CD4-positive, alpha-beta T cell treated with Interleukin-17A for 1 hour (primary cell): ENCODE data around the gene DMAC2L.
A peak's percentile ranks its signal among the peaks of the same experiment; 100 is the strongest.
"Not testable (repeated sequence)": the region's sequence is repeated elsewhere in the genome, so short reads cannot be mapped to it uniquely, and the experiment has no call there.

ENCODE experiments used
- DNase-seq: peaks from one replicate; pipeline ENCODE4 v3.0.0-alpha.2; 2020

The DMAC2L gene

DNA sequence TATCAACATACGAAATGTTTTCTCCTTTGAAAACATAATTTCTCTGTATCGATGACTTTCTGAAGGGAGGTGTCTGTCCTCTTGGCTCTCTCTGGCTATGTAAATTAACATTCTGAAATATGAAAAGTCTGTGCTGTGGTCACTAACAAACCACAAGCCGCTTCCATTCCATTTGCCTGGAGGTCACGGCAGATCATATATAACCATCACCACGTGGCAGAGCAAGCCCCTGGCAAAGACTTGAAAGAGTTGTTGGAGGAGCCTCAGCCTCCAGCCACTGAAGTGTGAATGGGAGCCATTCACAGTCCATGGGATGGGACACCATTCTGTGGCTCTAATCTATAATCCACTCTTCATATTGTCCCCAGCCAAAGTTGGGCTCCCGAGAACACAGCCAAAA is 45.0 kb downstream of the DMAC2L start:
- DNase-seq = no peak

DNA sequence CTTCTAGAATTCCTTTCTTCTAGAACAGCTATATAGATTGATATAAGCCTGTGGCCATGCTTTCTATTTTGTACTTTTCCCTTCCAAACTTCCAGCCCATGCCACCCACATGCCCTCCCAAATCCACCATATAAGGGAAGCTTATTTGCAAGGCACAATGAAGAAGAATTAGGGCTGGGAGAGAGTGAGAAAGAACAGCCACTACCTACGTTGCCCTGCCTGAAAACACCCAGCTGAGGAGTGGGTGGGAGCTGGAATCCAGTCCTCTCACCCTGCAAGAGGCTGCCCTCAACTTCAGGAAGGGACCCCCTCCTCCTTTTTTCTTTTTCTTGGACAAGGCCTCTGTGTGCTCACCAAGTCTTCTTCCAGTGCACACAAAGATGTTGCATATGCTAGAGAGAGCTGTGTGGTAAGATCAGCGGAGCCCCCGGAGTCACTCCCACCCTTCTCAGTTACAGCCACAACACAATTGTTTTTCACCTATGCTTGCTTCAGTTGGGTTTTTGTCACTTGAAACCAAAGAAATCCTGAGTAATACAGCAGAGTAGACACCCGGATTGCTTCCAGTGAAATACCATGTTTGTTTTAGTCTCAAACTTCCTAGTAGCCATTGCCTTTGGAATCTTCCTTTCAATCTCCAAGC is 45.8 kb downstream of the DMAC2L start:
- DNase-seq = no peak

DNA sequence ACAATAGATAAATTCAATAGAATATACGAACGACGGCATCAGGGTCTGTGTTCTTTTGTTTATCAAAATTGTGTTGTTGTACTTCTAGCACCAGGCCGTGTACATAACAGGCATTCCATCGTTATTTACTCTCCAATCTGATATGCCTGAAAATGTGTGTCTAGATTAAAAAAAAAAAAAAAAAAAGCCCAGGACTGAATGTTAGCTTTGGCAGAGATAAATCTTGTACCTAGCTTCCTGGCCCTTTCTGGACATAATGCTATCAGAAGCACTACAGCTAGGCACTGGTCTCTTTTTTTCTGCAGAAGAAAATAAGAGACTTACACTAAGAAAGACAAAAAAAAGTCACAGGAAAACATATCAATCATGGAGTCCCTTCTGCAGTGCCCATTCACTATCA is 47.5 kb downstream of the DMAC2L start:
- DNase-seq = no peak

DNA sequence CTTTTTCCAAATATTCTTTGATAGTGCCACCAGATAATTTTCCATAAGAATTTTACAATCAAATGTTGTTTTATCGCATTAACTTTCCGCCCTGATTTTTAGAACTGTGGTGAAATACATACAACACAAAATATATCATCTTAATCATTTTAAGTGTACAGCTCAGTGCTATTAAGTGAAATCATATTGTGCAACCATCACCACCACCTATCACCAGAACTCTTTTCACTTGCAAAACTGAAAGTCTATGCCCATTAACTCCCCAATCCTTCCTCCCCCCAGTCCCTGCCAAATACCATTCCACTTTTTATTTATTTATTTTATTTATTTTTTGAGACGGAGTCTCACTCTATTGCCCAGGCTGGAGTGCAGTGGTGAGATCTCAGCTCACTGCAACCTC is 48.0 kb downstream of the DMAC2L start:
- DNase-seq = no peak

DNA sequence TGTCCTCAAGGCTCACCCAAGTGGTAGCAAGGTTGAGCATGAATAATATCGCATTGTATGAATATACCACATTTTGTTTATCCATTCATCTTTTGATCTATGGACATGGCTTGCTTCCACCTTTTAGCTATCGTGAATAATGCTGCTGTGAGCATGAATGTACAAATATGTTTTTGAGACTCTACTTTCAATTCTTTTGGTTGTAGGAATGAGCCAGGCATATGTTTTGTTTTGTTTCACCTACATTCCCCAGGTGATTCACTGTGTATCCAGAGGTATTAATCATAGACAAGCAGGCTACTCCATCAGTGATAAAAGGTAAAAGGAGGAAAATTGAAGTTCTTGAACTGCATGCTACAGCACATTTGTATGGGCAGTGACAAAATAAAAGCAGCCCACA is 48.7 kb downstream of the DMAC2L start:
- no peak for DNase-seq

DNA sequence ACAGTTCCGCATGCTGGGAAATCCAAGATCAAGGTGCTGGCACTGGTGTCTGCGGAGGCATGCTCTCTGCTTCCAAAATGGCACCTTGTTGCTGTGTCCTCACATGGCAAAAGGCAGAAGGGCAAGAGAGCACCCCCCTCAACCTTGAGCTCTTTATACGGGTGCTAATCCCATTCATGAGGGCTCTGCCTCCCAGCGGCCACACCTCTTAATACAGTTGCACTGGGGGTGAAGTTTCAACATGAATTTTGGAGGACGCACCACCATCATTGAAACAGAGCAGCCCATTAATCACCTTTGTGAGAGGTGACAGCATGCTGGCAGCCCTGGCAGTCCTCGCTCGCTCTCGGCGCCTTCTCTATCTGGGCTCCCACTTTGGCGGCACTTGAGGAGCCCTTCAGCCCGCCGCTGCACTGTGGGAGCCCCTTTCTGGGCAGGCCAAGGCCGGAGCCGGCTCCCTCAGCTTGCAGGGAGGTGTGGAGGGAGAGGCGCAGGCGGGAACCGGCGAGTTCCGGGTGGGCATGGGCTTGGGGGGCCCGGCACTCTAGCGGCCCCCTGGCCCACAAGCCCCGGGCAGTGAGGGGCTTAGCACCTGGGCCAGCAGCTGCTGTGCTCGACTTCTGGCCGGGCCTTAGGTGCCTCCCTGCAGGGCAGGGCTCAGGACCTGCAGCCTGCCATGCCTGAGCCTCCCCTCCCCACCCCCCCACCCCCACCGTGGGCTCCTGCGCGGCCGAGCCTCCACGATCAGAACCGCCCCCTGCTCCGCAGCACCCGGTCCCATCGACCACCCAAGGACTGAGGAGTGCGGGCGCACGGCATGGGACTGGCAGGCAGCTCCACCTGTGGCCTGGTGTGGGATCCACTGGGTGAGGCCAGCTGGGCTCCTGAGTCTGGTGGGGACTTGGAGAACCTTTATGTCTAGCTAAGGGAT is 49.6 kb downstream of the DMAC2L start:
- DNase-seq = not testable (repeated sequence)

DNA sequence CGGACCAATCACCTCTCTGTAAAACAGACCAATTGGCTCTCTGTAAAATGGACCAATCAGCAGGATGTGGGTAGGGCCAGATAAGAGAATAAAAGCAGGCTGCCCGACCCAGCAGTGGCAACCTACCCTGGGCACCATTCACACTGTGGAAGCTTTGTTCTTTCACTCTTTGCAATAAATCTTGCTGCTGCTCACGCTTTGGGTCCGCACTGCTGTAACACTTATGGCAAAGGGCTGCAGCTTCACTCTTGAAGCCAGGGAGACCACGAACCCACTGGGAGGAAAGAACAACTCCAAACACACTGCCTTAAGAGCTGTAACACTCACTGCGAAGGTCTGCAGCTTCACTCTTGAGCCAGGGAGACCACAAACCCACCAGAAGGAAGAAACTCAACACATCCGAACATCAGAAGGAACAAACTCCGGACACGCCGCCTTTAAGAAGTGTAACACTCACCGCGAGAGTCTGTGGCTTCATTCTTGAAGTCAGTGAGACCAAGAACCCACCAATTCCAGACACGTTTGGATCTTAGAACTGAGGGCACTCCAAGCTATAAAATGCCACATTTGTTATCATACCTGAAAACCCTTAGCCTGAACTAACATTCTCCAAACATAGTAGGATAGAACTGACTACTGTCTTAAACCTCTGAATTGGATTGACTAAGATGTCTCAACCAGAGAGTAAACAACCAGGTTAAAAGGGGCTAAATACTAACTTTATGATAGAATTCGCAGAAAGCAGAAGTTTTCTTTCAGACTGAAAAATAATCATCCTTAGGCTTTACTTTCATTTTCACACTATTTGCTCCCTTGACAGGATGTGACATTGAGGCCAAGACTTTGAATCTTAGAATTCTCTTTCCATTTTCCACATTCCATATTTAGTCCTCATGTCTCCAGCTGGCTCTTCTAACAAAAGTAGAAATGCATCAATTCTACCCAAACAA is 50.9 kb downstream of the DMAC2L start:
- DNase-seq = peak; percentile 68

DNA sequence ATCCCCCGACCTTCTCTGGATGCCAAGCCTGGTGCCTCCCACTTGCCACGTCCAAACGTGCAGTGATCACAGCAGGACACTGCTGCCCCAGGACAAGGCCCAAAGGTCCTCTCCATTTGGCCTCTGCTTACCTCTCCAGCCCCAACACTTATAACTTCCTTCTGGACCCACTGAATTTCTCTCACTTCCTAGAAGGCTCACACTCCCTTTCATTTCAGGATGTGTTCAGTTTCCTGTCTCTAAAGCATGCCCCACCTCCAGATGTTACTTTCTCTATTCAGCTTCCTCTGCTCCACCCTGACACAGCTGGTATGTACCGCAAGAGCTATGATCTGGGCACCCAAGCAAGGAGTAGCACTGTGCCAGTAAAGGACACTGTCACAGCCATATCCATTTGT is 51.6 kb downstream of the DMAC2L start:
- peak; percentile 77 for DNase-seq

DNA sequence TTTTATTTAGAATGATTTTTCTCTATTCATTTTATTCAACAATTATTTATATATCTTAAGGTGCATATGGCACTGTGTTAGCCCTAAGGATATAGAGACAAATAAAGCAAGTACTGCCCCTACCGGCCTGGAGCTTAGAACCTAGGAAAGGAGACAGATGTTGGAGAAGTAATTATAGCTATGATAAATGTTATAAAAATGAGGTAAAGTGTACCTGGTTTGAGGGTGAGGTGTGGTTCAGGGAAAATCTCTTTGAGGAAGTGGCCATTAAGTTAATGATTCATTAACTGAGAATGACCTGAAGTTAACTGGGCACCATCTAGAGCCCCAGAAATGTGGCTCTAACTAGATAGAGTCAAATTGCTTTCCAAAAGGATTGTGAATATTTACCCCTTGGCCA is 52.7 kb downstream of the DMAC2L start:
- DNase-seq = no peak

DNA sequence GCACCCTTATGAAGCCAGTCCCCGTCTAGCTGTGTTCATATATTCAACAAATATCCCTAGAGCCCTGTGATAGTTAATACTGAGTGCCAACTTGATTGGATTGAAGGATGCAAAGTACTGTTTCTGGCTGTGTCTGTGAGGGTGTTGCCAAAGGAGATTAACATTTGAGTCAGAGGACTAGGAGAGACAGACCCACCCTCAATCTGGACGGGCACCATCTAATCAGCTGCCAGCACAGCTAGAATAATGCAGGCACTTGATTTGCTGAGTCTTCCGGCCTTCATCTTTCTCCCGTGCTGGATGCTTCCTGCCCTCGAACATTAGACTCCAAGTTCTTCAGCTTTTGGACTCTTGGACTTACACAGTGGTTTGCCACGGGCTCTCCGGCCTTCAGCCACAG is 53.4 kb downstream of the DMAC2L start:
- not testable (repeated sequence) for DNase-seq

DNA sequence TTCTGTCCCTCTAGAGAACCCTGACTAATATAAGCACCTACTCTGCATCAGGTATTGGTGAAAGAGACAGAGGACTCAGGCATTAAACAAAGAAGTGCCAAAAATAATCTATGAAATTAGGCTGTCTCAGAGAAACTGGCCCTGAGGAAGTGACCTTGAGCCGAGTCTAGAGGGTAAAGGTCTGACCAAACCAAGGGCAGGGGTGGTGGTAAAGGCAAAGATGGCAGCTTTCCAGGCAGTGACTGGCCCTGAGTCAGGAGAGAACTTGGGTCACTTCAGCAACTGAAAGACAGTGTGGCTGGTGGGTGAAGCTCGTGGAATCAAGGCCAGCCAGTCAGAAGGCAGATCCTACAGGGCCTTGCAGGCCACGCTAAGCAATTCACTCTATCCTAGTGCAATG is 54.0 kb downstream of the DMAC2L start:
- no peak for DNase-seq

DNA sequence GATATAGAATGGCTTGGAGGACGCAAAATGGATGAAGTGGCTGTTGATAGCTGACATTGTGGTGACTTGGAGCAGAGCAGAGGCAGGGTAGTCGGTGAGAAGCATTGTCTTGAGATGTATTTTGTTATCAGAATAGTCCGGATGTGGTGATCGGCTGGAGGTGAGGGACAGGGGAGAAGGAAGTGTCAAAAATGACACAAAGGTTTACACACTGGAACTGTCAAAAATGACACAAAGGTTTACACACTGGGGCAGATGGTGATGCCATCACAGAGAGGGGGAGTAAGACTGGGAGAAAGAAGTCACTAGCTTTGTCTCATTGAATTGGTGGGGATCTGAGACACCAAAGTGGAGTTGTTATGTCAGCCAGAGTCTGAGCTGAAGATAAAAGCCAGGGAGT is 54.5 kb downstream of the DMAC2L start:
- peak; percentile 21 for DNase-seq

DNA sequence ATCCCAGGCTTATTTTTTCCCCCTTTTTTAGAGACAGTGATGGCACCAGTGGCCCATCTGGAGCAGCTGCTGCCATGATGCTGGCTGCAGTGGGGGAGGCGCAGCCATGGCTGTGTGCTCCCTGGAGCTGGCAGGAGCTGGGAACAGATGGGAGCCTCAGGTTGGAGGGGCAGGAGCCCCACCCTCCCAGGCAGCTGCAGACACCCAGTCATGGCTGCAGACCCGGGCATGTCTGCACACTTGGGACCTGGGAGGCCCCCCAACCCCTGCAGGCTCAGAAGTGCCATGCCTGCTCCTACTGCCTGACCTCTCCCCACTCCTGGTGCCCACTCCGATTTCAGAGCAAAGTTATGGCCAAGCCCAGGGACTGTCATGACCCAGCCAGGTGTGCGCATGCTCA is 59.4 kb downstream of the DMAC2L start:
- no peak for DNase-seq

DNA sequence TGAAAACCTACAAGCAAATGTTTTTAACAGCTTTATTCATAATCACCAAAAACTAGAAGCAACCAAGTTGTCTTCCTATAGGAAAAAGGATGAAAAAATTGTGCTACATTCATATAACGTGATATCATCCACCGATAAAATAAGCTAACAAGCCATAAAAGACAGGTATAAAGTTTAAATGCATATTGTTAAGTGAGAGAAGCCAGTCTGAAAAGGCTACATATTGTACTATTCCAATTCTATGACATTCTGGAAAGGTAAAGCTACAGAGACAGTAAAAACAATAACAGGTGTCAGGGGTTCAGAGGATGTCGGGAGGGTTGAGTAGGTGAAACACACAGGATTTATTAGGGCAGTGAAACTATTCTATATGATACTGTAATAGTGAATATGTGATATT is 61.8 kb downstream of the DMAC2L start:
- DNase-seq = no peak

DNA sequence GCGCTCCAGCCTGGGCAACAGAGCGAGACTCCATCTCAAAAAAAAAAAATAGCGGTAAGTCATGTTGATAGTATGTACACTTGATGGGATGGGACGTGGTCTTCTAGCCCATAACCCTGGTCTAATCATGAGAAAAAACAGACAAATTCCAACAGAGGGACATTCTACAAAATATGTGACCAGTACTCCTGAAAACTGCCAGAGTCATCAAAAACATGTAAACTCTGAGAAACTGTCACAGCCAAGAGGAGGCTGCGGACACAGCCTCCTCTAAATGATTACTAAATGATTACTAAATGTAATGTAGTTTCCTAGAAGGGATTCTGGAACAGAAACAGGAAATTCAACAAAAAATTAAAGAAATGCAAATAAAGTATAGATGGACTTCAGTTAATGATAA is 63.6 kb downstream of the DMAC2L start:
- no peak for DNase-seq
